GM21390 (cell line): Measurements from ENCODE around the gene CABLES2.

Experiments used
- ATAC-seq: cut with Tn5 transposase; IDR thresholded peaks from one replicate; pipeline ENCODE4 v1.9.1; 2021; ENCODE audit not compliant: unreplicated experiment

CABLES2 gene

DNA sequence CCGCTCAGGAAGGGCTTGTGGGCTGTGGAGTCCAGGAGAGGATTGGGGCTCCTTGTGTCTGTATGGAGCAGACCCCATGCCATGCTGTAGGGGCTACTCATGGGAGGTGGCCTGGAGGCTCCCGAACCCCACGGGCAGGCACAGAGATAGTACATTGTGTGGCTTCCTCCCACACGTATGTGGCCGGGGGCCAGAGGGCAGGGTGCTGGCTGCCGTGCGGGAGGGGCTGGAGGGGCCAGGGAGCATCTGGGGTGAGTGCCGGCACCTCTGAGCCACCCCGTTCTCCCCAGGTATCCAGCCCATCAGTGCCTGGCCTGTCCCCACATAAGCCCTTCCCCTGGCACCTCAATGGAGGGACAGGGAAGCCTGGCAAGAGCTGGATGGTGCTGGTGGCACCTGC, 12.7 kb upstream of the CABLES2 start:
- ATAC-seq = no peak

DNA sequence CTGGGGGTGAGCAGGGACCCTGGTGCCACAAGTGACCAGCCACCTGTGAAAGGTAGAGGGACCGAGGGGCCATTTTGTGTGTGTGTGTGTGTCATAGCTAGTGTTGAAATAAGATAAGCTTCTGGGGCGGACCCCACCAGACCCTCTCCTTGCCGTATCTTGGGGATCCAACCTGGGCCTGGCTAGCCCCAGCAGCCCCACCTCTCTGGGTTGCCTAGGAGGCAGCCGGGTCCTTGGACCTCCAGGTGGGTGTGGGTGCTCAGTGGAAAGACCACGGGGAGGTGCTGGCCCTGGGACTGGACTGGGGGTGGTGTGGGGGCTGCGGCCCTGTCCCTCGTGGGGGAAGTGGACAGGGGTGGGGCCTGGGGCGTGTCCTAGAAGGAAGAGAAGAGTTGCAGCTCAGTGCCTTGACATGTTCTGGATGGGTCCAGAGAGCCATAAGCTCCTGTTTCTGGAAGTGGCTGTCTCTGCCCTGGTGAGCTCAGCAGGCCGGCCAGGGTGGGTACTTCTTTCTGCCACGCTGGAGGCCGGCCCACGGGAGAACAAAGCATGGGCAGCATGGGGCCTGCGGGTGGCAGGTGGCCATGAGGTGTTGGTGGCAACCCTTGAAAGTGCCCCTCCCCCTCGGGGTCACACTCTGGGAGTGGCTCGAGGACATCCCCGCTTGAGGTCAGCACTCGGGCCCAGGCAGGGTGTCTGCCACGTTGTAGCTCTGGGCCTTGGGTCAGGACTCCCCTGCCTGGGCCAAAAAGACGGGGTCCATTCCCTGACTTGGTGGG, 11.8 kb upstream of the CABLES2 start:
- no peak for ATAC-seq

DNA sequence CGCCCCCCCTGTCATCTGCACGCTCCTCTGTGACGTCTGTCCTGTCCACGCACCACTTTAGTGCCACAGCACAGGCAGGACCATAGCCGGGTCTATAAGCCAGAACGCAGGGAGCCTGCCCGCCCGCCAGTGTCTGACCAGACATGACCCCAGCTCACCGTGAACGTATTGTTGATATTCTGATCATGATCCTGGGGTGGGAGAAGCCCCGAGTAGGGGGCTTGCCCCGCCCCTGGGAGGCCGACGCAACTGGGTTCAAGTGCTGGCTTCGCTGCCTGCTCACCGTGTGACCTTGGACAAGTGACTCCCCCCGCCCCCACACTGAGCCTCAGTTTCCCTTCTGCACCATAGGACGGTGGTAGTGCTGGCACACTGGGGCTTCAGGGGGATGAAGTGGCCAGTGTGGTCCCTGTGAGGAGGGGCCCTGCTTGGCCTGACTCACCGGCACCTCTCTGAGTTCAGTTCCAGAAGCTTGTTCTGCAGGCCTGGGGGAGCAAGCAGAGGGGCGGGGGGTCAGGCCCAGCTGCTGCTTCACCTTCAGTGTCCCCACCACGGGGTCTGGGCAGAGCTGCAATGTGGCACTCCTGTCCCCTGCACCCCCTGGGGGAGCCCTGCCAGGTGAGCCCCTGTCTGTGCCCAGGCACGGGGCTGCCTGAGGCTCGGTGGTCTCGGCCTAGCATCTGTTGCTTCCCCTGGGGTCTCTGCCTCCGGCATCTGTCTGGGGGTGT, 11.1 kb upstream of the CABLES2 start:
- ATAC-seq = no peak

DNA sequence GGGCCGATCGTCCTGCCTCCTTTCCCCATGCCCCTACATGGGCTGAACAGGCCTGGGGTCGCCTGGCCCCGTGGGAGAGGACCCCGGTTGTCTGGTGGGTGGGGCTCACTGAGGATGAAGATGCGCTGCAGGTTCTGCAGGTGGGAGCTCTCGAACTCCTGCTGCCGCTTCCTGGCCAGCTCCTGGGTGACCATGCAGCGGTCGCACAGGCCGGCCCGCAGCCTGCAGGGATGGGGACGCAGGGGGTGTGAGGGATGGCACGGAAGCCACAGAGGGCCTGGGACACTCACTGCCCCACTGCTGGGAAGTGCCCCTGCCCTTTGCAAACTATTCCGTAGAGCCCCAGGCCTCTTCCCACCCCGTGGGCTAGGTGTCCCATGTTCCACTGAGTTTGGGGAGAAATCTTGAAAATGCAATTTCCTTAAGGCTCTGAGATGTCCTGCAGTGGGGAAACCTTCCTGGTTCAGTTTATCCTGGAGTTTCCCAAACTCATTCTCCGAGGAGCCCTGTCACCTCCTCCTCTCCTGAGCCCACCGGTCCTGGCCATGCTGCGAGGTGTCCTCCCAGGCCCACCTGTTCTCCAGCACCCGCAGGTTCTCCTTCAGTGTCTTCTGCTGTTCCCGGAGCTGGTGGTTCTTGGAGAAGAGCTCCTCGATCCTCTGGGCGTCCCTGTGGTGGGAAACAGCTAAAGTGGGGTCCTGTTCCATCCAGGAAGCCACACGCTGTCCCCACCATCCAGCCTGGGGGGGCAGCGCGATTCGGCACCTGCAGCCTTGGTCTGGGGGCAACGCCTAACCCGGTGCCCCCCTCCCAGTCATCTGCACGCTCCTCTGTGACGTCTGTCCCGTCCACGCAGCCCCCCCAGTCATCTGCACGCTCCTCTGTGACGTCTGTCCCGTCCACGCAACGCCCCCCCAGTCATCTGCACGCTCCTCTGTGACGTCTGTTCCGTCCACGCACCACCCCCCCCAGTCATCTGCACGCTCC, 9.9 kb upstream of the CABLES2 start:
- no peak for ATAC-seq

DNA sequence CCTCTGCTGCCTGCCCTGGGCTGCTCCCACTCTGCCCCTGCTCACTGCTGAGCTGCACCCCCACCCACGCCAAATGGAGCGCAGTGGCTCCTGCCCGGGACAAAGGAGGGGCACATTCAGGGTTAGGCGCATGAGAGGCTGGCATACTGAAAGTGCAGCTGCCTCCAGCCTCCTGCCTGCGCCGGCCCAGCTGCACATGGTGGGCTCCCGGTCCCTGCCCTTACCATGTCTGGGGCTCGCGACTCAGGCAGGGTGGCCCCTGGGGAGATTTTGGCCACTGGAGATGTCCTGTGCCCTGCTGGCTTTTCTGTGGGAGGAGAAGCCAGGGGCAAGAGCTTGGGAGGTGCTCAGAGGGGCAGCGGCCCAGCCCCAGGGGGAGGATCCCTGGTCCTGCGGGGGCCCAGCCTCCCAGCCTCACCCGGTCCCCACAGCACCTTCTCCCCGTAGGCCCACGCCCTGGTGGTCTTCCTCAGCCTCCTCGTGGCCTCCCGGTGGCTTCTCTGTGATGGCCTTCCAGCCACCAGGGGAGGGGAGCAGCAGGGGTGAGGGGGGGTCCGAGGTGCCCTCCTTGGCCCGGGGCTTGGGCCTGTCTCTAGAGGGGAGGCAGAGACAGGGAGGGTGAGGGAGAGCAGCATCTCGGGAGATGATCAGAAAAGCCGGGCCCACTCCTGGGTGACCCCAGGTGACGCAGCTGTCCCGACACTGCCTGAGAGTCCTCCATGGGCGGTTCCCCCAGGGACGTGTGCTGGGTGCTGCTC, 8.4 kb upstream of the CABLES2 start:
- no peak for ATAC-seq

DNA sequence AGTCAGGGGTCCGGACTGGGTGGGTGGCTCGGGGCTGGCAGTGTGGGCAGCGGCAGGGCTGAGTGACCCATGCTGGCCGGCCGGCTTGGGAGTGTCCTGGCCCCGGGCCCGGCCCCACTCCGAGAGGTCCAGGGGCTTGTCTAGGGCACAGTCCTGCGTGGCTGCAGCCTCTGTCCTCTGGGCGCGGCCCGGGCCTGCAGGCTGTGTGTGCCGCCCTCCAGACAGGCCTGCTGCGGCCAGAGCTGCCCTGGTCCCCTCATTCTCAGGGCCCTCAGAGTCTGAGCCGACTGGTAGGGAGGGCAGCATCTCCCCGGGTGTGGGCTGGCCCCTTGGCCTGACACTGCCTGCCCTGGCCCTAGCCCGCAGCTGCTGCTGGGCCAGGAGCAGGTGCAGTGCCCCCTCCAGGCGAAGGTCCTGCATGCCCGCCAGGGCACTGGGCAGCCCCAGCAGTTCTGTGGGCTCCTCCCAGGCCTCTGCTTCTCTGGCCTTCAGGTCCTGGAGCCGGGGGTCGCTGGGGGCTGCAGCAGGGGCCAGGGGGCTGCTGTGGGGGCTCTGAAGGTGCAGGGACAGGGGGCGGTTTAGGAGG, 6.9 kb upstream of the CABLES2 start:
- ATAC-seq = no peak

DNA sequence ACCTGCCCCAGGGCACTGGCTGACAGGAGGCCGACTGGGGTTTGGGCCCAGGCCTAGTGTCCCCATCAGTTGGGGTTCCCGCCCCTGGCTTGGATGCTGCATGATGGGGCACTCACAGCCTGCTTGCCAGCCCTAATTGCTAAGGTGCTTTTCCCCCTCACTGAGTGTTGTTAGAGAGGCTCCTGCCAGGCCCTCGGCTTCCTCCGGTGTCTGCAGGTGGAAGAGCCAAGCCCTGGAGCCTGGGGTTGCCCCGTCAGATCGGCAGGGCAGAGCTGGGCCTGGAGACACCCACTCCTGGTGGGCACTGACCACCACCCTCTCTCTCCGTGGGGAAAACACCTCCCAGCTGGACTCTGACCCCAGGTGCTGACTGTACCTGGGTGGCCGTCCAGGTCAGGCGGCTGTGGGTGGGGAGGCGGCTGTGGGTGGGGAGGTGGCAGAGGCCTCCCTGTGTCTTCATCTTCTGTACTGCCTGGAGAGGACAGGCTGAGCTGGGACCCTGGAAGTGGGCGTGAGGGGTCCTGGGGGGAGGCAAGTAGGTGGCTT, 6.0 kb upstream of the CABLES2 start:
- no peak for ATAC-seq

DNA sequence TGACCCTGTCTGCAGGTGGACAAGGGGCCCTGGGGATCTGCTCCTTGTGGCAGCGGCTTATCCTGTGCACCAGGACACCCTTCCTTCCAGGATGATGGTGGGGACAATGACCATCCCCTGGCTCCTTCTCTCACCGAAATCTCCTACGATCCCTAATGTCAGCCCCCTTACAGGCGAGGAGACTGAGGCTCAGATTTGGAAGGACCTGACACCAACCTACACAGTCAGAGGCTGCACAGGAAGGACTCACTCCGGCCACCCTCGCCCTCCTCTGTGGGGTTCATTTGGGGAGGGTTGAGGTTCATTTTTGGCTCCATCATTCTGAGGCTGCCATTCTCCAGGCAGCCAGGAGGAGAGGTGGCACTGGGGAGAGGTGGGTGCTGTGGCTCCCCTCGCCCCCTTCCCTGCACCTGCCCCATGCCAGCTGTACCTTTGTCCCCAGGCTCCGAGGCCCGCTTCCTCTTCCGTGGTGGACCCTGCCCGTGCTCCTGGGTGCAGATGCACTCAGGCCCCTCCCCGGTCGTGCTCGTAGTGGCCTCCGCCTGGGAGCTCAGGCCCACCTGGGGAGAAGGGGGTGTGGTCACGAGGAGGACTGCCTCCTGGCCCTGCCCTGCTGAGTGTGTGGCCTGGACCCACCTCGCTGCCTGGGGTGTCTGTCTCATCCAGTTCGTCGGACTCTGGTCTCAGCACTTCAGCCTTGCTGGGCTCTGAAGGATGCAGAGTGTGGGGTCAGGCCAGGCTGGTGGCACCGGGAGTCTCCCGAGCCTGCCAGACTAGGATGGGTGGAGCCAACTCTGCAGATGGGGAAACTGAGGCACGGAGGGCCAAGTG, 5.3 kb upstream of the CABLES2 start:
- ATAC-seq = no peak

DNA sequence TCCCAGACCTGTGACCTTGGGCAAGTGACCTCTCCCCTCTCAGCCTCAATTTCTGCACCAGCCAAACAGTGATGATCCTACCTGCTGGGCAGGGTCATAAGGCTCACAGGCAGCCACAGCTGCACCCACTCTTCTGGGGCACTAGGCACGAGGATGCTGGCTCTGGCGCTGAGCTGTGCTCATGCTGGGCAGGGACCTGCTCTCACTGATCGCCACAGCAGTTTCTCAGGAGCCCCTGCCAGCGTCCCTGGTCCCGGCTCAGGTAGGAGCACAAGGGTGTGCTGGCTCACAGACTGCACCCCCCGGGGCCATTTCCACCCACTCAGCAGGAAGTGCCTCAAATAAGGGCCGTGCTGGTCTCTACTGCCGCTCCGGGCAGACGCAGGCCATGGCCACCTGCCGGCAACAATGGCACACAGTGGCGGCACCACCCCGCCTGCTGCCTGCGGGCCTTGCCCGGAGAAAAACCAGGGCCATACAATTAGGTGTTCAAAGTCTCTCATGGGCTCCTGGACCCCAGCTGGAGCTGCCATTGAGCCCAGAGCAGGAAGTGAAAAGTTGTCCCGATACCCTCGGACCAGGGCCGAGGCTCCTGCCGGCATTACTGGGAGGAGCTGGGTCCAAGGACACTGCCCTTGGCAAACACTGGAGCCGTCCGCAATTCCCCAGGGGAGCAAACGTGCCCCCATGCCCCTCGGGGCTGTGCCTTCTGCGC, 4.6 kb upstream of the CABLES2 start:
- ATAC-seq = no peak

DNA sequence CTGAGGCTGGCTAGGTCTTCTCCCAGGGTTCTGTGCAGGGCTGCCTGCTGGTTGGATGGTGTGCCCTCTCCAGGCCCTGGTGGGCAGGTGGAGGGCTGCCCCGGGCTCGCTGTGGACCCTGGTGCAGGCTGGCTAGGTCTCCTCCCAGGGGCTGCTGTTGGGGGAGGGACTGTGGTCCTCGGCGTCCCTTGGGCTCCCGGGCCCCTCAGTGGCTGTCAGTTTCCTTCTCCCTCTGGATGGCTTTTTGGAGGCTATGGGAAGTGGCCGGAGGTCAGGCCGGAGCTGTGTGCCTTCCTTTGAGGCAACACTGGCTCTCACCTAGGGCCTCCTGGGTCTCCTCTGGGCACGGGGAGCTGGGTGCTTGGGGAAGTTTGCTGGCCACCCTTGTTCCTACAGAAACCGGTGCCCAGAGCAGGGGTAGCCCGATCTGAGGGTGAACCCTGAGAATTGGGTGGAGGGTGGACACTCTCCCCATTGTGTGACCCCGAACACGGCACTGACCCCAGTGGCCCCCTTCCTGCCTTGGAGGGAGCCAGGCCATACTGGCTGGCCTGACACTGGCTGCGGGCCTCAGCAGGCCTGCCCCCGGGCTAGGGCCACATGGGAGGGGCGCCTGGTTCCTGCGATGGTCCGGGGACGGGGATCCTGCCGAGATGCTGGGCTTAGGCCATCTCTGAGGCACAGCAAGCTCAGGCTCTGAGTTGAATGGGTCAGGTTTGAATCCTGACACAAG, 3.8 kb upstream of the CABLES2 start:
- no peak for ATAC-seq

DNA sequence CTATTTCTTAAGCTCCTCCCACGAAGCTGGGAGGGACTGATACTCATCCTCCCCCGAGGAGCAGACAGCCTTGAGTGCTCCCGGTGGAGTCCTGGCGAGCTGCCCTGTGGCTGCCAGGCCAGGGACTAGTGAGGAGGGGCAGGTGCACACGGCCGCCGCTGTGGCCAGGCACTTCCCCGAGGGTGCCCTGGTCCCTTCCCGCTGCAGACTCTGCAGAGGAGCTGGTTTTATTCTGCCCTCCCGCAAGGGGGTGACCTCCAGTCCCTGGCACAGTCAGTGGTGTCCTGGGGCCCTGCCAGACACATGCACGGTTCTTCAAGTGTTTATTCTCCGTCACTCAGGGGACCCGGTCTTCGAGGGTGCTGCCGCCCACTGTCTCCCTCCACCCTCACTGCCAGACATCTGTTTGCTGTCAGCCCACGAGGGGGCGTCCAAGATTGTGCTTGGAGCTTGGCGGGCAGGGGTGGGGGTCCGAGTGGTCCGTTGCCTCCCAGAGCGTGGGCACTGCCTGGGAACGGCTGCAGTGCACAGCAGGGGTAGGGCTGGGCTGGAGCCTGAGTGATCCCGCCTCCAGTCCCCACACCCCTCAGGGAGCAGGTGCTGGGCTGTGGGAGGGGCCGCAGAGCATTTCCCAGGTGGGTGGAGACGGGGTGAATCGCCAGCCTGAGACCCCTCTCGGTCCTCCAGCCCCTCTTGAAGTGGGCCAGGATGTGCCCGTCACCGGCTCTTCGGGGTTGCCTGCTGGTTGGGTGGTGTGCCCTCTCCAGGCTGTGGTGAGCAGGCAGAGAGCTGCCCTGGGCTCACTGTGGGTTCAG, 3.1 kb upstream of the CABLES2 start:
- ATAC-seq = no peak

DNA sequence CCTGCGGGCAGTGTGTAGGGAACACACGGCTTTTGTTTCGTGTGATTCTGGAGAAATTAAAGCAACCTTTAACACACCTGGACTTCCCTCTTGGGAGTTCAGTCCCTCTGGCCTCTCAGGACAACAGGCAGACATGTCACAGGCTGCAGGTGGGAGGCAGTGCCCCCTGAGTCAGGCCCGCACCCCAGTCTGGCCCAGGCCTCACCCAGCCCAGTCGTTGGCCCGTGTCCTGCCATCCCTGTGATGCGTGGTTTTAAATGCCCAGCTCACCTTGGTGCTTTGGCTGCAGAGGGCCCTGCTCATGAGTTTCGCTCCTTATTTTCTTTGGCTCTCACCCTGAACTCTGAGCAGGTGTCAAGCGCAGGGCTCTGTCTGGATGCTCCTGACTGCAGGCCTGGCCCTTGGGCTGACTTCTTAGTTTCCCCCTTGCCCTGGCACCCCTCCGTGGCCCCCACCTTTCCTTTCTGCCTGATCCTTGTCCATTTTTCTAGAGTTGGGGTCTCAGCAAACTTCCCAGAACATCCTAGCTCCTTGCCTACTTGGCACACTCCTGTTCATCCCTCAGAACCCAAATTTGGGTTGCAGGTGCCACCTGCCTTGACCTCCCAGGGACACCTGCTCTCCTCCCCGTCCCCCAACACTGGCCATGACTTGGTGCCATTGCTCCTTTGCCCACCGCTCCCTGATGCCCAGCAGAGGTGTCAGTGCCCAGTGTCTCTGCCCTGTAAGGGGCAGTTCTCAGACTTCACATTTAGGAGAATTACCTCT, 2.2 kb upstream of the CABLES2 start:
- ATAC-seq = no peak

DNA sequence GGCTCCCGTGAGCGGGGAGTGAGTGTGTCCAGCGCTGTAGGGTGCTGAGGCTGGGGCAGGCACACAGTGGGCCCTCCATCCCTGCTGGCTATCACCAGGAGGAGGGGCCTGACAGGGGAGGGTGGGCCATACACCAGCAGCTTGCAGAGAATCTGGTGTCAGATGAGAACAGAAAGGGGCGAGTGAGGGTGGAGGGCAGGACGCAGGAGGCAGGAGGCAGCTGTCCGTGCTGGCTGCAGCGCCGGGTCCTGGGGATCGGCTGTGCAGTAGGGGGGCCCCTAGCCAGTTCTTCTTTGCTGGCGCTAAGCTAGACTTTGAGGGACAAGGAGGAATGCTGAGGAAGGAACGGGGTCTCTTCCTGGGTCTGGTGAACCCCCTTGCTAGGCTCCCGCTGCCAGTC, 1.6 kb upstream of the CABLES2 start:
- ATAC-seq = no peak

DNA sequence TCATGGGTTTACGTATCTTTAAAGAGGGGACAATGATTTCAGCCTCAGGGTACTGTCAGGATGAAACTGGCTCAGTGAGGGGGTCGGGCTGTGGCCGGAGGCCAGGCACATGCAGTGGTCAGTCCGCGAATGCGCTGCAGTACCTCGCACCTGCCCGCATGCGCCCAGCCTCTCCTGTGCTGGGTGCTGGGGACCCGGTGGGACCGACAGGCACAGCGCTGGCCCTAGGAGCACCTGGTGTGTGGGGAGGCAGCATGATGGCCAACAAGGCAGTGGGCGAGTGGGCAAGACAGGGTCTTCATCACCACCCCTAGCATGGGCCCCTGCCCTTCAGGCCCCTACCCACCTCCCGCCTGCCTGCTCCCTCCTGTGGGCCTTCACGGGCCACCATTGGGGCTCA, 970 bp upstream of the CABLES2 start:
- ATAC-seq = no peak

DNA sequence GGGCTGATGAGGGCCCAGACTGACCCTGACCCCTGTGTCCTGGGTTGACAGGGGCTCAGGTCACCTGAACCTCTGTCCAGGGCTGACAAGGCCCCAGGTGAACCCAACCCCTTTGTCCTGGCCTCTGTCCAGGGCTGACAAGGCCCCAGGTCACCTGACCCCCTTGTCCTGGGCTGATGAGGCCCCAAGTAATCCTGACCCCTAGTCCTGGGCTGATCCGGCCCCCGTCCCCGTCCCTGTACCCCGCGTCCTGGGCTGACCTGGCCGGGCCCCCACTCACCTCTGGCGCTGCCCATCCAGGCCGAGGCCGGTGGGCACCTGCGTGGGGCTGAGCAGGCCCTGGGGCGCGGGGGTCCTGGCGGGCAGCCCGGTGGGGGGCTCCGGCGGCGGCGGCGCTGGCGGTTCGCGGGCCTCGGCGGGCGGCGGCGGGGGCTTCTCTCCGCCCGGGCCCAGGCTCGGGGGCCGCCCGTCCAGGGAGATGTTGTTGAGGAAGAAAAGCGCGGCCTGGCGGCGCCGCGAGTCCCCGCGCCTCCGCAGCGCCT, 379 bp downstream of the CABLES2 start:
- no peak for ATAC-seq

DNA sequence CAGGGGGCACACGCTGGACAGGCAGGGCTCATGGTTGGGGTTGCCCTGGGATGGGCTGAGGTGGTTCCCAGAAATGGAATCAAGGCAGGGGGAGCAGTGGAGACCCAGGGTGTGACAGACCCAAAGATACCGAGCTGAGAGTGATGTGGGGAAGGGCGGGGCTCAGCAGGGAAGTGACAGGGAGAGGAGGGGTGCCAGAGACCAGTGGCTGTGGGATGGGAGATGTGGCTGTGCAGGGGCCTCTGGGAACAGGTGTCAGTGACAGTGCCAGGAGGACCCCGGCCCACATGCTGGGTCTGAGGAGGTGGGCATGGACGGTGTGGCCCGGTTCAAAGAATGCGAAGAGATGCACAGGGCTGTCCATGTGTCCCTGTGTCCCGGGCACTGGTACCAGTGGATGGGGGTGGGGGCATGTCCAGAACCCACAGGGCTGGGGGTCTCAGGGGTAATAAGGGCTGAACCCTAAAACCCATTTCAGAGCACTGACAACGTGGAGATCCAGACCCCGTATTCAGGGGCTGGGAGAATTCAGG, 1.0 kb downstream of the CABLES2 start:
- ATAC-seq = no peak
